Testis (tissue), 3 donors: ENCODE data around the gene GRID1. TPM values are rescaled to one million over a fixed set of nuclear protein-coding genes. Genes with fewer than 3 reads are reported as not detected.

Experiments
- DNase-seq: peaks from one replicate; pipeline ENCODE4 v3.0.0-alpha.2; 2019
- H3K27ac ChIP-seq, 2 donors: fragments of 200-600 bp; sonication (generic); one replicate each; pipeline ENCODE4 v1.5.1; 2019
- H3K27me3 ChIP-seq: fragments of 200-600 bp; sonication (generic); one replicate; pipeline ENCODE4 v1.5.1; 2019
- H3K36me3 ChIP-seq: fragments of 200-600 bp; sonication (generic); one replicate; pipeline ENCODE4 v1.5.1; 2017; ENCODE audit warnings: low read depth; ENCODE audit errors: missing control alignments
- H3K4me1 ChIP-seq: fragments of 200-600 bp; sonication (generic); one replicate; pipeline ENCODE4 v1.5.1; 2019
- H3K4me3 ChIP-seq, 2 donors: fragments of 200-600 bp; sonication (generic); one replicate each; pipeline ENCODE4 v1.5.1; 2017 to 2019
- H3K9me3 ChIP-seq: fragments of 200-600 bp; sonication (generic); one replicate; pipeline ENCODE4 v1.5.1; 2017
- CTCF ChIP-seq, 3 experiments: fragments of 450-650 bp in 2 of 3; fragments of 200-600 bp in 1 of 3; sonication (generic) in 1 of 3; IDR thresholded peaks; one replicate each; pipeline ENCODE4 v1.5.1; 2016 to 2019; ENCODE audit warnings: antibody characterized with exemption in 3 of 3, mild to moderate bottlenecking in 2 of 3, moderate library complexity in 1 of 3
- POLR2A ChIP-seq: fragments of 450-650 bp; IDR thresholded peaks from one replicate; pipeline ENCODE4 v1.6.1; 2017; ENCODE audit warnings: antibody characterized with exemption, mild to moderate bottlenecking, moderate library complexity
- WGBS, 2 donors: methylation state at CpG; one replicate each; pipeline ENCODE4 v1.1.5; 2018; 5-methylcytosine and 5-hydroxymethylcytosine counted together
- intact Hi-C: fragments of 100-400 bp; cut with DNase I; formaldehyde crosslinking; loops from one replicate; pipeline ENCODE4 v1.15.1; 2023; ENCODE audit warnings: low total_unique reads
- polyA plus RNA-seq: library from polyadenylated mRNA; stranded (reverse); fragments of 350-450 nt; fragmentation: Illumina TruSeq; extraction: RNeasy Lipid Tissue Mini Kit (QIAGEN cat#74804); gene quantifications from one replicate; pipeline ENCODE4 v1.2.3, GENCODE V29; 2014; ENCODE audit warnings: low read depth, low replicate concordance; ENCODE audit not compliant: insufficient read depth
- total RNA-seq, 2 donors: library from RNA; depleted of rRNA; stranded (reverse); fragments of >200 nt; gene quantifications; one replicate each; pipeline ENCODE4 v1.2.3, GENCODE V29; 2016

GRID1 gene
- total and polyA plus RNA-seq, 3 donors from 2014 or later = 7.4 to 16.7 (median 8.1) TPM

GRCh38 chr10:86151613-86152012 lies 215.0 kb downstream of the GRID1 start:
- no peaks in the 10 kb centered on the region for H3K9me3 ChIP-seq
- TF ChIP-seq POLR2A (no peak), CTCF (IDR thresholded peaks at IDR 0.05) (no peak)
- WGBS, 2 donors = 82 to 86% methylated on average over 4 to 5 of the region's 5 CpGs
- no peak for DNase-seq
- intact Hi-C loops = no loop called here
- no peak overlapping the region for H3K4me3 ChIP-seq
- no peak overlapping the region for H3K27ac ChIP-seq
- no peaks in the 10 kb centered on the region for H3K4me1 ChIP-seq
- no peaks in the 10 kb centered on the region for H3K27me3 ChIP-seq
- H3K36me3 ChIP-seq = no peaks in the 10 kb centered on the region

- Histone ChIP-seq H3K27me3 (no peaks in the 10 kb centered on the region), H3K4me1 (no peaks in the 10 kb centered on the region), H3K9me3 (no peaks in the 10 kb centered on the region), H3K36me3 (no peaks in the 10 kb centered on the region), H3K27ac (no peak overlapping the region), H3K4me3 (no peak overlapping the region)
- intact Hi-C loops = no loop called here
- DNase-seq = no peak
- WGBS, 2 donors = 83 to 88% methylated on average over 7 of the region's 7 CpGs
- TF ChIP-seq POLR2A (no peak), CTCF (IDR thresholded peaks at IDR 0.05) (no peak)
Measured at GRCh38 chr10:86149257-86149656, 217.3 kb downstream of the GRID1 start.

- Histone ChIP-seq H3K27me3 (no peaks in the 10 kb centered on the region), H3K27ac (no peak overlapping the region), H3K9me3 (no peaks in the 10 kb centered on the region), H3K4me3 (no peak overlapping the region), H3K36me3 (no peaks in the 10 kb centered on the region), H3K4me1 (no peaks in the 10 kb centered on the region)
- WGBS, 2 donors = 60 to 73% methylated on average over 2 of the region's 2 CpGs
- TF ChIP-seq POLR2A = no peak
- TF ChIP-seq CTCF (IDR thresholded peaks at IDR 0.05) = no peak
- DNase-seq = no peak
- intact Hi-C loops = no loop called here
Measured at GRCh38 chr10:86148117-86148516, 218.5 kb downstream of the GRID1 start.

GRCh38 chr10:86144301-86144700 lies 222.3 kb downstream of the GRID1 start:
- no peak for TF ChIP-seq POLR2A
- Histone ChIP-seq H3K9me3 (no peaks in the 10 kb centered on the region), H3K4me3 (no peak overlapping the region), H3K4me1 (no peaks in the 10 kb centered on the region), H3K36me3 (no peaks in the 10 kb centered on the region), H3K27me3 (no peaks in the 10 kb centered on the region), H3K27ac (no peak overlapping the region)
- intact Hi-C loops = no loop called here
- WGBS, 2 donors = 86 to 95% methylated on average over 8 of the region's 8 CpGs
- no peak for DNase-seq

GRCh38 chr10:86141896-86142295 lies 224.7 kb downstream of the GRID1 start:
- Histone ChIP-seq H3K4me1 (no peaks in the 10 kb centered on the region), H3K4me3 (no peak overlapping the region), H3K27ac (no peak overlapping the region), H3K36me3 (no peaks in the 10 kb centered on the region), H3K9me3 (no peaks in the 10 kb centered on the region), H3K27me3 (no peaks in the 10 kb centered on the region)
- TF ChIP-seq CTCF (IDR thresholded peaks at IDR 0.05) (no peak), POLR2A (no peak)
- no peak for DNase-seq
- 83 to 88% methylated on average over 5 of the region's 5 CpGs for WGBS, 2 donors
- intact Hi-C loops = no loop called here
